Left forelimb (tissue), 1 donor: ENCODE data around the gene CELF2.

Source experiments
- DNase-seq: peaks from one replicate; pipeline ENCODE4 v3.0.0-alpha.2; 2018; ENCODE audit warnings: low spot score

CELF2 gene

GRCh38 chr10:11023009-11023953 is 5.6 kb downstream of the CELF2 start:
- DNase-seq, result no peak

- no peak for DNase-seq
Measured at GRCh38 chr10:11024596-11024995, 6.9 kb downstream of the CELF2 start.

DNA sequence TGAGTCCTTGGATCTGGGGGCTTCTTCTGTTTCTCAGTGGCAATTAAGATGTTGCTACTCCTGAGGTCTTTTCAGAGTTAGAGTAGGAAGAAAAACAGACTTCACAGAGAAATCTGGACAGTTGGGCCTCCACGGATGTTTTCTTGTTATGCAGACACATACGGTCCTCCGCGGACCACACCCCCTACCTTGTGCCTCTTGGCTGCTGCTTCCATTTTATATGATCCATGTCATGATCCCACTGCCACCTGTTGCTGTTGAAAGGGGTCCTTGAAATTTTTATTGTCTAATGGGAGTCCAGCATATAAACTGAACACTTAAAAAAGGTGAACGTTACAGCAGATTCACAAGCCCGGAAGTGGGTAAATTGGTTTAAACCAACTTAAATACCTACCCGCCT is 8.3 kb downstream of the CELF2 start:
- no peak for DNase-seq

- DNase-seq, result no peak
Measured at GRCh38 chr10:11026773-11027172, 9.1 kb downstream of the CELF2 start.

DNA sequence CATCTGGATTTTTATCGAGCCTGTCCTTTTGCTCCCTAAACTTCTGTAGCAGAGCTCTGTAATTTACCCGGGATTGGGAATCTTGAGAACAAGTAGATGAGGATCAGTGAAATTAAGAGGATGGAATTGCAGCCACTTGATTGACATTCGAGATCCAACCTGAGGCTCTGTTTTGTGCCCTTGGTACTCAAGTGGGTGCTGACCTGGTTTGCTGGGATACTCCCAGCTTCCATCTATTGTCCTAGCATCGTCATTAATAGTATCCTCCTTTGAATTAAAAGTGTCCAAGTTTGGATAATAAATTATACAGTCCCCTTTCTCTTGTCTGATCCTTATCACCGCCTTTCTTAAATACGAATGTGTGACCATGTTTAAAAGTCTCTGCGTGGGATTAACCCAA is 17.1 kb downstream of the CELF2 start:
- DNase-seq, result no peak

- no peak for DNase-seq
Measured at GRCh38 chr10:11035301-11035991, 17.8 kb downstream of the CELF2 start.

DNA sequence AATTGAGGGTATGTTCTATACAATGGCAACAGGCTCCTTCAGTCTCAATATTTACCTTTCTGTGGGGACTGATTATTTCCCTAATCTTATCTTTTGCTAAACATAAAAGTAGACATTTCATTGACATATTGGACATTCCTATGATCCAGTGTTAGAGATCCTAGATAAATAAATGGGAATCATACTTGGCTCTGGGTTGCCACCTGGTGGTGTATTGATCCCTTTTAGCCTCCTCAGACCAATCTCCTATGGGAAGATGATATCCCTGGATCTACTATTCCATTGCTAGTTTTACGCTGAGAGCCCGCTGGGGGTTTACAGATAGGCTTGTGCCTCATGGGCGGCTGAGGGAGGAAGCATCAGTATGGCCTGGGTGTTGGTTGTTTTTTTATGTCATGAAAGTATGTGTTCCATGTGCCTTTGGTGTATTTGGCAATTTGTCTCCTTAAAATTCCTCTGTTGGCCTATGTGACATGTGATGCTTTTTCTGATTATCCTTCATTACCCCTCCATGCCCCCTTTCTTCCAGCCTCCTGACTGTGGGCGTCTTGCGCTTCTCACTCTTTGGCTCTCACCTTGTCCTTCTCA is 18.8 kb downstream of the CELF2 start:
- no peak for DNase-seq

- no peak for DNase-seq
Measured at GRCh38 chr10:11037991-11038390, 20.3 kb downstream of the CELF2 start.

DNA sequence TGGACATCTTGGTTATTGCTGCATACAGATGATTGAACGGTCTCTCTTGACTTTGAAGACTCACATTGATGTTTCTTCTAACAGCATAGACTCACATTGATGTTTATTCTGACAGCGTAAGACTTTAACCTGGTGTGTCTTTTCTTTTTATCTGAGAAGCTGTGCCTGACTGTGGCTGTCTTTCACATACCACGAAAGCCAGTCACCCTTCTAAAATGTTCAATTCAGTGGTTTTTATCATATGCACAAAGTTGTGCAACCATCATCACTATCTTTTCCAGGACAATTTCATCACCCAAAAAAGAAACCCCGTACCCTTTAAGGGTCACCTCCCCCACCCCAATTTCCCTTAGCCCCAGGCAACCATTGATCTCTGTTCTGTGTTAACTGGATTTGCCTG is 24.7 kb downstream of the CELF2 start:
- no peak for DNase-seq

- no peak for DNase-seq
Measured at GRCh38 chr10:11043039-11043438, 25.4 kb downstream of the CELF2 start.

DNA sequence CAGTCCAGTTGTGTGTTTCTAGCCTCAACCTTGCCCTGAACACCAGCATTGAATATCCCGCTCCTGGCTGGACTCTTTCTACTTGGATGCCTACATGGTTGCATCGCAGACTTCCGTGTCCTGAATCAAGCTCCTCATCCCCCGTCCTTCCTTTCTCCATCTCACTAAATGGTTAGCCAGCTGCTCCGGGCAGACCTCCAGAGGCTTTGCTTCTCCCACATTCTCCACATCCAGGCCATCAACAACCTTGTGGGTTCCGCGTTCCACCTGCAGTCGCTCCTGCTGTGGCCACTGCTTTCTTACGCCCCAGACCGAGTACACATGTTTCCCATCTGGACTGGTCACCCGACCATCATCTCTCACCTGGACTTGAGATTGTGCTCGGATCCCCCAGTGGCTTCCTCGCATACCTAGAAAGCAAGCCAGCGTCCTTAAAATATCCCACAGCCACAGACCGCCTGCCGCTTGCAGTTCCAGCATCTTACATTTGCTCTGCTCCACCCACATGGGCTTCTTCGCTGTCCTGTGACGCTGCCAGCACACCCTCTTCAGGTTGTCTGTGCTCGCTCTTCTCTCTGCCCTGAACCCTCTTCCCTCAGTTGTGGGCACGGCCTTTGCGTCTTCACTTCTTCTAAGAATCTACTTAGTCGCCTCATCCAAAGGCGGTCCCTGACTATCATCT is 25.9 kb downstream of the CELF2 start:
- no peak for DNase-seq

- DNase-seq, result no peak
Measured at GRCh38 chr10:11045487-11045886, 27.8 kb downstream of the CELF2 start.

GRCh38 chr10:11045995-11046775 is 28.5 kb downstream of the CELF2 start:
- no peak for DNase-seq

DNA sequence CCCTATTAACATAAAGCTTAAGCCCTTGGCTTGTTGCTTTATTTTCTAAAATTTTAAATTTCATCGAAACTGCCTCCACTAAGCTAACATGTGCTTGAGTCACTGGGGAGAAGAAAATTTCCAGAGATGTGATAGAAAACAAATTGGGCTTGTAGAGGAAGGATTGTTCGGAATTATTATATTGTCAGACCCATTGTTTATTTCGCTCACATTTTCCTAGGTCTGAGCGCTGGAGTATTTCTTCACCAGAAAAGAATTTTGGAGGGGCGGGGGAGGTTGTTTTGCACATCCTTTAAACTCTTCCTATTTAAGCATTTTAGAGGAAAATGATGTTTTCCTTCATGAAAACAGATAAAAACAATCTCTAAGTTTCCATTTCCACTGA is 29.1 kb downstream of the CELF2 start:
- no peak for DNase-seq

DNA sequence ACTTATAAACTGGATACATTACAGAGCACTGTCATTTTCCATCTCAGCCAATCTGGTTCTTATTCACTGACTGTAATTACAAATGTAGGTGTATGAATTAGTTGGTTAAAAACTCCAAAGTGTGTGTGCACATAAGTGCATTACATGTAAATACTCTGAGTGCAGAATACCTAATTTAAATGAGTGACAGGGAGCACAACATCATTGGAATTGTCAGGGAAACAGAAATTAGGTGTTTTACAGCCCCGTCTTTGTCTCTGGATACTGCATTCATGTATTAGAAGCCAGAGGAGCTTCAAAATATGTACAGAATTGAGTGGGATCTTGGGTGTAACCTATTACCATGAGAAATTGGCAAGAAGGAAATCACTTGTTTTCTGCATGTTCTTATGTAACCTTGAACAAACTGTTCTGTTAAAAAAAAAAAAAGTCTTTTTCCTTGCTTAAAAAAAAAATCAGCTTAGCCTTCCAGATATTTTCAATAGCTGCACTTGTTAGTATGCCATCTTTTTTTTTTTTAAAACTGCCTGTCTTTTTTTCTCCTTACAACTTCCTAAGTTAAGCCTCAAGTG is 31.1 kb downstream of the CELF2 start:
- DNase-seq, result no peak

- DNase-seq, result no peak
Measured at GRCh38 chr10:11049806-11050205, 32.1 kb downstream of the CELF2 start.

GRCh38 chr10:11050301-11051287 is 32.9 kb downstream of the CELF2 start:
- DNase-seq, result no peak

GRCh38 chr10:11057018-11057417 is 39.3 kb downstream of the CELF2 start:
- DNase-seq, result no peak

- DNase-seq, result no peak
Measured at GRCh38 chr10:11057448-11057847, 39.8 kb downstream of the CELF2 start.

GRCh38 chr10:11057994-11058393 is 40.3 kb downstream of the CELF2 start:
- DNase-seq, result no peak
